IPS-11a (cell line): ENCODE measurements around the gene PDIA2.

ENCODE experiments used
- H3K4me3 ChIP-seq: one replicate; pipeline ENCODE4 v1.5.1; 2013; ENCODE audit warnings: low read depth, low read length, control low read depth

PDIA2 gene

DNA sequence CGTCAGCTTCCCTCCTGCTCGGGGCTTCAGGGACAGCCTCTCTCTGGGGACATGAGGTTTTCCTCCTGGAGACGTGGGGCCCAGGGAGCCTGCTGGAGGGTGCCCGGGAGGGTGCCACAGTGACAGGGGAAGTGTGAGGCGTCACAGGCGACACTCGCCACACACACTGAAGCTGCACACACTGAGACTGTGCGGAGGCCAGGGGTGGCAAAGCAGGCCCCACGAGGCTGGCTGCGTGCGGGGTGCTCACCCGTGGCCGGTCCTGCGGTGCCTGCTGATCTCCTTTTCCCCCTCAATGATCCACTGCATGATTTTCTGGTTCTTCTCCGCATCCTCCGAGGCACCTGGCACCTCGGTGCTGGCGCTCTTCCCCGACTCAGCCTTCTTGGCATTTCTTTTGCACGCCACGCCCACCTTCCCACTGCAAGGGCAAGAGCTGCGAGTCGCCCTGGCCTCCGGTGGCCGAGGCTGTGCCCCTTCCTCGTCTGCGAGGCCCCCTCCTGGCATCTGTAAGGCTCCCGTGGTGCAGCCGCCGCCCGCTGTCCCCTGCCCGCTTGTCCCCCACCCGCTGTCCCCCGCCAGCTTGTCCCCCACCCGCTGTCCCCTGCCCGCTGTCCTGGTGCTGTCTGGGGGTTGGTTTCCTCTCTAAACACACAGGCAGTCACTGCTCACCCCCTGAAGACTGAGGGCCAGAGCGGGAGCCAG is 14.0 kb downstream of the PDIA2 start:
- no peak overlapping the region for H3K4me3 ChIP-seq

DNA sequence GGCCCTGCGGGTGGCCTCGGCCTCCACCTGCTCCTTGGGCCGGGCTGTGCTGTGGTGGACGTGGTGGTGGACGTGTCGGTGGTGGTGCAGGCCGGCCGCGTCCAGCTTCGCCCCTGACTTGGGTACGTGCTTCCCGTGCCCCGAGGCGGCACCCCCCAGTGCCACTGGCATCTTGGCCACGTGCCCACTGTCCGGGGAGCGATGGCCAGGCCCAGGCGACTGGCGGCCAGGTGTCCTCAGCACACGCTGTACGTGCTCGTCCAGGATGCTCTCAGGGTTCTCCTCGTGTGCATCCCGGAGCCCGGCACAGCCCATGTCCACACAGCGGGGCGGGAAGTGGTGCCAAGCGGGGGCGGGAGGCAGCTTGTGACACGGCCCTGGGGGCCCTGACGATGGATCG is 14.9 kb downstream of the PDIA2 start:
- H3K4me3 ChIP-seq = no peak overlapping the region

- no peak overlapping the region for H3K4me3 ChIP-seq
These were observed 18.3 kb downstream of the PDIA2 start for GRCh38 chr16:301235-301634.

DNA sequence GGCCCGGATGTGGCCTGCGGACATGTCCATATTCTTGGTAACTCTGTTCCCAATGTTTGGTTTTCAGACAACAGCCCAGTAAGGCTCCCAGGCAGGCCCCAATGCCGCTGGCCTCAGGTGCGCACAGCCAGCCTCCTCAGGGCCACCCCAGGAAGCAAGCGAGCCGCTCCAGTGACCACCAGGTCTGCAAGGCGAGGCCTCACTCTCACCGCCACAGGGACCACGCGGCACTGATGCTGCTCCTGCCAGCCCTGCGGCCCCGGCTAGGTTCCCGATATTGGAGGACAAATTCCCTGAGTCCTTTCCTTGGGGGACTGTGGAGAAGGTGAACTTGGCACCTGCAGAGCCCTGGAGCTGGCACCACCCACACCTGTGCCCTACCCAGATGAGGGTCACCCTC is 19.0 kb downstream of the PDIA2 start:
- no peak overlapping the region for H3K4me3 ChIP-seq

DNA sequence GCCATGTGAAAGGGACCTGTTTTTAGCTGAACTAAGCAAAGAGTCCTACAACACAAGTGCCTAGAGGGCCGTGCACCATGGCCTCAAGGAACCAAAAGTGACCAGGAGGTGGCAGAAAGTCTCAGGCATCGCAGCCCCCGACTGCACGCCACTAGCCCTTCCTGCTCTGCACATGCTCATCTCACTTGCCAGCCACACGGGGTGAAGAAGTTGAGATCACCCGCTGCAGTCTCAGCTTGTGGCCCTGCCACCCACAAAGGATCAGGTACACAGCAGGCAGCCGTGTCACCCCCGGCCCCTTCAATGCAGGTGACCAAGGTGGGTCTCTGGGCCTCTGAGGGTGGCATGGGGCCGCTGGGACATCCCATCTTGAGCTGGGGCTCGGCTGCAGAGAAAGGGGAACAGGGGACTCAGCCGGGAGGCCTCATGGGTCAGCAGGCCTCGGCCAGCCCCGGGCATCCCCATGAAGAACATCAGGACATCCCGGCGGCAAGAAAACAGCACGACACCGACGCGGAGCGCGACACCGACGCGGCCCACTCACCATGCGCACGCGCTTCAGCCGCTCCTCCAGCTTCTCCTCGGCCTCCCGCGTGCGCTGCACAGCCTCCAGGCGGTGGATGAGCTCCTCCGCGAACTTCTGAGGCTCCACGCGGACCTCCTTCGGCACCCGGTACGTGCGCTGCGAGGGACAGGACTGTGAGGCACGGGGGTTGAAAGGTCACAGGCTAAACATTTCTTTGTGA is 21.0 kb downstream of the PDIA2 start:
- no peak overlapping the region for H3K4me3 ChIP-seq

DNA sequence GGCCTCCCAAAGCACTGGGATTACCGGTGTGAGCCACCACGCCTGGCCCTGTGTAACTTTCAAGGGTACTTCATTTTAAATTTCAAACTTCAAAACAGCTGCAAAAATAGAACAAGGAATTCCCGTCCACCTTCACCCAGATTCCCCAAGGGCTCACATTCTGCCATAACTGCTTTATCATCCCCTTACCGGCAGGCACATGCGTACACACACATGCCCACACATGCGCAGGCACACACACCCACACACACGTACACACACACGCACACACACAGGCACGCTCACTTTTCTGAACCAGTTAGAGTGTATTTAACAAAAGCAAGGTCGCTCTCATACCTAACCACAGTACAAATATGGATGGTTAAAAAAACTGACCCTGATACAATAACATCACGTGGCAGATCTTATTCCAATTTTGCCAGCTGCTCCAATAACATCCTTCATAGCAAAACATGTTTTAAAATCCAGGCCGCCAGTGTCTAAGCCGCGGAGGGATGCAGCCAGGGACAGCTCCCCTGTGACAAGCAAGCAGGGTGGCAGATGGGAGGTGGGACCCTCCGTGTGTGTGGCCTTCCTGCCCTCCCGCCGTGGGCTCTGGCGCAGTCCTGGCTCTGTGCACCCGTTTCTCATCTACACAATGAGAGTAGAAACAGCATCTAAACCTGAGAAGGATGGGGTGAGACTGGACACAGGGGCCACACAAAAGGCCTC is 23.1 kb downstream of the PDIA2 start:
- H3K4me3 ChIP-seq = no peak overlapping the region

- H3K4me3 ChIP-seq = no peak overlapping the region
These were observed 24.0 kb downstream of the PDIA2 start for GRCh38 chr16:306911-307370.

GRCh38 chr16:307691-308312 is 24.8 kb downstream of the PDIA2 start:
- H3K4me3 ChIP-seq = no peak overlapping the region

- H3K4me3 ChIP-seq = no peak overlapping the region
These were observed 26.5 kb downstream of the PDIA2 start for GRCh38 chr16:309476-309875.

- no peak overlapping the region for H3K4me3 ChIP-seq
These were observed 28.8 kb downstream of the PDIA2 start for GRCh38 chr16:311725-312124.

DNA sequence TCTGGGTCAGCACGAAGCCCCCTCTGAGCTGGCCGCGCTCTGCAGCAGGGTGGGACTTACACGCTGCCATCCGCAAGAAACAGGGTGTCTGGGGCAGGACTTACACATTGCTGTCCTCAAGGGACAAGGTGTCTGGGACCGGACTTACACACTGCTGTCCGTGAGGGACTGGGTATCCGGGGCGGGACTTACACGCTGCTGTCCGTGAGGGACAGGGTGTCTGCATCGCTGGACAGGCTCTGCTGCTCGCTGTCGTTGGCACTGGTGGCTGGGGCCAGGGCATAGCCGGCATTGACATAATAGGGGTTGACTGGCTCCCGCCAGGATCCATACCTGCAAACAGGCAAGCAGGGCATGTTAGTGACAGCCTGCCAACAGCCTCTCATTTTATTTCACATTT is 31.4 kb downstream of the PDIA2 start:
- H3K4me3 ChIP-seq = no peak overlapping the region

DNA sequence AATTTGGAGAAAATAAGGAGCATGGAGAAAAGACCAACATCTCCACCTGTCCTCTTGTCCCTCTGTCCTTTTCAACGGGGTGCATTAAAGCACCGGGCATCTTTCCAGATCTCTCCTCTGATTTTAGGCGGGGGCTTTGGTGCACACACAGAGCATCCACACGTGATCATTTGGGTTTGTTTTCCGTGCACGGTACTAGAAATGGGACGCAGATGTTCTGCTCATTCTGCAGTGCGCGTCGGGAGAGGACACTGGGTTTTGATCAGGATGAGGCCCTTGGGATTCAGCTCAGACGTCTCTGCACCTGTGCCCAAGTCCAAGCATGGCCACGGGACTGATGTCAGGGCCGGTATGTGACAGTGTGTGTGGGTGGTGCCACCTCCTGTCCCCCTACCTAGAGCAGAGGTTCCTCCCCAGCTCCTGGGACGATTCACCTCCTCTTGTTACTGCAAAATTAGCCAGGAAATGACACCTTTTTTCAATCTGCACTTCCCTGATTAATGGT is 31.9 kb downstream of the PDIA2 start:
- H3K4me3 ChIP-seq = no peak overlapping the region

- H3K4me3 ChIP-seq = no peak overlapping the region
These were observed 33.9 kb downstream of the PDIA2 start for GRCh38 chr16:316741-317464.

DNA sequence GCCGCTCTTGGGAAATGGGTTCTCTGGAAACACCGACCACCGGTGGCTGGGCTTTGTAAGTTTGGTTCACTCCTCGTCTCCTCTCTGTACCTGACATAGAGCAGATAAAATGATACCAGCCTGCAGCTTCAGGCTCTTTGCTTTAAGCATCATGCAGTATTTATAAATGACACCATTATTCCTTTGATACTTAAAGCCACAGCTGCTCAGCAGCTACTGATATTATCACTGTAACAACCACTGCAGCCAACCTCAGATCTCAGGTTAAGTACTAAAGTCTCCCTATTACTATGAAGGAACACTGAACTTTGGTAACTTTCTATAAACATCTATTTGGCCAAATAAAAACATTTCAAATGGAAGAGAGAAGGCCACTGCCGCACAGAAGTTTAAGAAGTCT is 34.6 kb downstream of the PDIA2 start:
- no peak overlapping the region for H3K4me3 ChIP-seq

GRCh38 chr16:318628-319027 is 35.7 kb downstream of the PDIA2 start:
- no peak overlapping the region for H3K4me3 ChIP-seq

DNA sequence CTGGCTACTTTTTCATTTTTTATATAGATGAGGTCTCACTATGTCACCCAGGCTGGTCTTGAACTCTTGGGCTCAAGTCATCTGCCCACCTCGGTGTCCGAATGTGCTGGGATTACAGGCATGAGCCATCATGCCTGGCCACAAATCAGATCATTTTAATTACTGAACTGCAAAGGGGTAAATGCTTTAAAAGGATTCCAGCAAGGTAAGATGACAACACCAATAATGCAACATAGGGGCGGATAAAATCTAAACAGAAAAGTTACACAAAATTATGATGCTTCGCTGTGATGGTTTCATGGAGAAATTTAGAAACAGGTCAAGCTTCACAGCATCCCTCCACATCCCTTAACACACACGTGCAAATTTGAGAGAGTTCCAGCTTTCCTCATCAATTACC is 37.2 kb downstream of the PDIA2 start:
- no peak overlapping the region for H3K4me3 ChIP-seq

DNA sequence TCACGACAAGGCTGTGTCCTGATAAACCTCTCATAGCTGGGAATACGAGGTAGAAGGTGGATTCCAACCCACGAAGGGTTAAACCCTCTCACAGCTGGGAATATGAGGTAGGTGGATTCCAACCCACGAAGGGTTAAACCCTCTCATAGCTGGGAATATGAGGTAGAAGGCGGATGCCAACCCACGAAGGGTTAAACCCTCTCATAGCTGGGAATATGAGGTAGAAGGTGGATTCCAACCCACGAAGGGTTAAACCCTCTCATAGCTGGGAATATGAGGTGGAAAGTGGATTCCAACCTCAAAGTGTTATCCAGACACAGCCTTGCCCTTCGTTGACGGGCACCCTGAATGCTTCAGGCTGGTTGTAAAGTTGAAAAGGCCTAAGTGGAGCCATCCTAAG is 38.6 kb downstream of the PDIA2 start:
- H3K4me3 ChIP-seq = no peak overlapping the region

DNA sequence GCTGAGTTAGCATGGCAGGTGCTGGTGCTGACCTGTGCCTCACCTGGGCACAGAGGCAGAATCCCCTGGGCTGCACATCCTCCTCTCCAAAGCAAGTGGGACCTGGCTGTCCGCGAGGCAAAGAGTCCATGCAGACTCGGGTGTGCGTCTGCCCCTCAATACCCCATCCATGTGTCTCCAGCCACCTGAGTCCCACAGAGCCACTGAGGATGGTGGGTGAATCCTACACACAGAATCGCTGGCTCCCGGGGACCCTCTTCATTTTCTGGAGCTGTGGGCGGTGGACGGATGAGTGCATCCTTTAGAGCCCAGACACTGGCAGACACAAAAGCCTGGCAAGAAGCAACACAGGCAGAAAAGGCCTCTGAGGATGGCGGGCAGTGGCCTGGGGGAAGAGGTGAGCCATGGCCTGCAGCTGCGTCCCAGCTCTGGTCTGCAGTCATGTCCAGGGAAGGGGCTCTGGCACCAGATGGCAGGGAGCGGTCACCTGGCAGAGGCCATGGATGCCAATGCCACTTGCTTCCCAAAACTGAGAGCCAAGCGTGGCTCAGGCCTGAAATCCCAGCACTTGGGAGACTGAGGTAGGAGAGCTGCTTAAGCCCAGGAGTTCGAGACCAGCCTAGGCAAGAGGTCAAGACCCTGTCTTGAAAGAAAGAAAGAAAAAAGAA is 39.6 kb downstream of the PDIA2 start:
- H3K4me3 ChIP-seq = no peak overlapping the region

GRCh38 chr16:324201-324450 is 41.2 kb downstream of the PDIA2 start:
- no peak overlapping the region for H3K4me3 ChIP-seq
